ENCODE results near the gene GMDS.

GMDS gene

DNA sequence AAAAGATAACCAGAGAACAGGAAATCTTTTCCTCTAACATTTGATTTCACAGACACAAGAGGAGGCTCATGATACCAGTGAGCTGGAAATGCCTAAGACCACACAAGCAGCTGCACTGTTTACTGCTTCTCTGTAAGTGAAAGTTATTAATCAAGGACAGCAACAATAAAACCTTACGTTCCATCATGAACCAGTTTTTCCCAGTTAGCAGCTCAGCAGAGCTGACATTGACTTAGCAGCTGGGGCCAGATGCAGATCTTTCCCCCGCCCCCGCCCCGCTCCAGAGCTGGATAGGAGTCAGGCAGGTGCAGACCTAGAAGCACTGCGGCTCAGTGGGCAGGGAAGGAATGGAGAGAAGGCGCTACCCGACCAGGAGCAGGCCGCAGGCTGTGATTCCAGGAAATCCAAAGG lies 275.2 kb downstream of the GMDS start:
- no peak for DNase-seq
- no peaks in the 10 kb centered on the region for H3K9me3 Mint-ChIP-seq
- no peaks in the 10 kb centered on the region for H3K4me1 Mint-ChIP-seq
- H3K4me3 Mint-ChIP-seq: no peak overlapping the region
- no peak for ATAC-seq
- H3K27me3 Mint-ChIP-seq: no peaks in the 10 kb centered on the region
- H3K36me3 Mint-ChIP-seq (ENCODE audit: low read depth): peaks cover 9% of the 10 kb centered on the region
- H3K27ac Mint-ChIP-seq: no peak overlapping the region

DNA sequence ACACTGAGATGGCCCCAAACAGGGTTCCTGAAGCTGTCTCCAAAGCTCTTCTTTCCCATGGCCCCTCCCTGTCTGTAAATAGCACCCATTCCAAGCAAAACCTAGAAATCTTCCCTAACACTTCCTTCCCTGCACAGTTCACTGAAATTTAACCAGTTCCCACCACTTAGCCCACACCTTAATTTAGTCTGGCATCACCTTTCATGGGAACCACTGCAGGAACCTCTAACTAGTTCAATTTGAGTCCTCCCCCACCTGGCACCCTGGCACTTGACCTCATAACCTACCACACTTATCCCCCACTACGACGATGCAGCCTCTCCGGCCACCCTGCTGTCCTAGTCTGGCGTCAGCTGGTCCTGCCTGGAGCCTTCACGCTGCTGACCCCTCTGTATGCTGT lies 278.7 kb downstream of the GMDS start:
- ATAC-seq: no peak
- Mint-ChIP-seq H3K27me3 (no peaks in the 10 kb centered on the region), H3K4me1 (no peaks in the 10 kb centered on the region), H3K27ac (no peak overlapping the region), H3K4me3 (no peak overlapping the region), H3K36me3 (ENCODE audit: low read depth) (peaks cover 12% of the 10 kb centered on the region), H3K9me3 (no peaks in the 10 kb centered on the region)
- no peak for DNase-seq

DNA sequence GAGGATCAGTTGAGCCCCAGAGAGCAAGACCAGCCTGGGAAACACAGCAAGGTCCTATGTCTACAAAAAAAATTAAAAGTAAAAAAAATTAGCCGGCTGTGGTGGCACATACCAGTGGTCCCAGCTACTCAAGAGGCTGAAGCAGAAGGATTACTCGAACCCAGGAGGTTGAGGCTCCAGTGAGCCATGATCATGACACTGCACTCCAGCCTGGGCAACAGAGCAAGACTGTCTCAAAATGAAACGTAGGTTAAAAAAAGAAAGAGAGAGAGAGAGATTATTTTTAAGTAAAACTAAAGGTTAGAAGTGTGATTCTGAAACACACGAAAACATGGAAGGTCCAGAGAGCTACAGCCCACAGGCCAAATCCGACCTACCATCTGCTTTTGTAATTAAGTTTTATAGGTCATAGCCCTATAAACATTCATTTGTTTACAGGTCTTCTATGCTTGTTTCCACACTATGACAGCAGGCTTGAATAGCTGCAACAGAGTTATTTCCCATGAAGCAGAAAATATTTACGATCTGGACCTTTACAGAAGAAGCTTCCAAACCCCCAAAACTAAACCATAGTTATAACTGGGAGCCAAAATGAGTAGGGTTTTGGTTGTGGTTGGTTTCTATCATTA lies 279.7 kb downstream of the GMDS start:
- ATAC-seq: no peak
- Mint-ChIP-seq H3K27ac (no peak overlapping the region), H3K4me1 (no peaks in the 10 kb centered on the region), H3K4me3 (no peak overlapping the region), H3K27me3 (no peaks in the 10 kb centered on the region), H3K36me3 (ENCODE audit: low read depth) (peaks cover 13% of the 10 kb centered on the region), H3K9me3 (no peaks in the 10 kb centered on the region)
- DNase-seq: no peak

DNA sequence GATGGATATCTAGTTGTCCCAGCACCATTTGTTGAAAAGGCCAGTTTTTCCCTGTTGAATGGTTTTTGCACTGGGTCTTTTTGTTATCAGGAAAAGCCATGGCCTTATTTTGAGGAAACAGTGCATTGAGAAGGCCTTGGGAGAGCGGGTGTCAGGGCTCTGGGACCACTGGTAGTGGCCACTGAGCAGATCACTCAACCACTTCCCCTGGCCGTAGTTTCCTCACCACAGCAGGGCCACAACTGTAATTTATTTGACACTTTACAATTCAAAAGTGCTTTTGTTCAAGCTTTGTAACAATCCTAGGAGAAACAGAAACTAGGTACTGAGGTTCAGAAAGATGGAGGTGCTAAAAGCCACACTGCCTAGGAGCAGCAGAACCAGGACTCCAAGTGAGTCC lies 281.8 kb downstream of the GMDS start:
- H3K36me3 Mint-ChIP-seq (ENCODE audit: low read depth): peaks cover 27% of the 10 kb centered on the region
- no peak for DNase-seq

DNA sequence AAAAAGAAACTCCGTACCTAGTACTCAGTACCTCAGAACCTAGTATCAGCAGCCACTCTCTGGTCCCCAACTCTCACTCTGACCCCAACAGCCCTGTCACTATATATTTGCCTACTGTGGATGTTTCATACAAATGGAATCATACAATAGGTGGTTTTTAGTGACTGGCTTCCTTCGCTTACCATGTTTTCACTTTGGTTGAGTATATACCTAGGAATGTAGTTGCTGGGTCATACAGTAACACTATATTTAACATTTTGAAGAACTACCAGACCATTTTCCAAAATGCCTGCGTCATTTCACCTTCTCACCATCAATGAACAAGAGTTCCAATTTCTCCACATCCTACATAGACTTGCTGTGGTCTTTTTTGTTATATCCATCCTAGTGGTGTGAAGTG lies 283.2 kb downstream of the GMDS start:
- Mint-ChIP-seq H3K36me3 (ENCODE audit: low read depth) (peaks cover 29% of the 10 kb centered on the region), H3K27me3 (no peaks in the 10 kb centered on the region), H3K4me1 (no peaks in the 10 kb centered on the region), H3K27ac (no peak overlapping the region), H3K9me3 (no peaks in the 10 kb centered on the region), H3K4me3 (no peak overlapping the region)
- ATAC-seq (no peak), DNase-seq (no peak)

More for the DNA sequence above, 281.8 kb downstream of the GMDS start:
- H3K4me3 Mint-ChIP-seq: no peak overlapping the region
- no peak overlapping the region for H3K27ac Mint-ChIP-seq
- no peak for ATAC-seq
- no peaks in the 10 kb centered on the region for H3K27me3 Mint-ChIP-seq
- no peaks in the 10 kb centered on the region for H3K4me1 Mint-ChIP-seq
- no peaks in the 10 kb centered on the region for H3K9me3 Mint-ChIP-seq

DNA sequence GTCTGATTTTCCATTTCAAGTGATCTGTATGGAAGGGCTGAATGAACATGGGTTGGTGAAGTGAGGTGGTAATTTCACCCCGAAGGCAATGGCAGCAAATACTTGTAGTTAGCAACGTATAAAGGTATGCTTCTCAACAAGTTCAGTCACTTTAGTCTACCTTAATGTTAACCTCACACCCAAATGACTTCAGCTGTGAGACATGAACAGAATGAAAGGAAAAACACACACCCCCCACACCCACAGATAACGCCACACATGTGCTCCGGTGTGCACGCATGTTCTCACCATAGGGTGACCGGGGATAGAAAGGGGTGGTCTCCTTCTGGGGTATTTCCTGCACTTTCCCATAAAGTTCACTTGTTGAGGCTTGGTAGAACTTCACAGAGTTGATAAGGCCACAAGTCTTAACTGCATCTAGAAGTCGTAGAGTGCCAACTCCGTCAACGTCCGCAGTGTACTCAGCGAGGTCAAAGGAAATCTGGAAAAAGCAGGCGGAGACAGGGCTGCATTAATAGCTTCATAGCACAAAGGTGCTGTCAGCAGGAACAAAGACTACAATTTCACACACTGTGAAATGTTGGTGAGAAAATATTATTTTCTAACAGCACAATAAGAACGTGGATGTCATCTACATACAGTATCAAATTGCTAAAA lies 284.8 kb downstream of the GMDS start:
- Mint-ChIP-seq H3K4me3 (no peak overlapping the region), H3K27me3 (no peaks in the 10 kb centered on the region), H3K9me3 (no peaks in the 10 kb centered on the region), H3K36me3 (ENCODE audit: low read depth) (peaks cover 22% of the 10 kb centered on the region), H3K27ac (no peak overlapping the region), H3K4me1 (no peaks in the 10 kb centered on the region)
- ATAC-seq (no peak), DNase-seq (no peak)

DNA sequence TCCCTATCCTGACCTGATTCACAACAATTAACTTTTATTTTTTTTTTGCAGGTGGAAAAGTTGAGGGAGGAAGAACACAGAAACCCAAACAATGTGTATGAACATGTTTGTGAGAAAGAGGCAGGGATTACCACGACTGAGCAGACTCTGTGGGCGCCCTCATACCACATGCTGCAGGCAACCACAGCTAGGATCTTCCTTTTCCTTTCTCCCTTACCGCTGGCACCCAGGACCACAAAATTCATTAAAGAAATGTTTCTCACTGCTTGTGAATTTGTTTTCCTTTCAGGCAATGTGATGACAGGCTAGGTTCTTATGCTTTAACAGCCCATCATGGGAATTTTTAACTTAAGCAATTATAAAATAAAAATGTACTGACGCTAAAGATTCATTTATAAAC lies 287.1 kb downstream of the GMDS start:
- Mint-ChIP-seq H3K27me3 (no peaks in the 10 kb centered on the region), H3K27ac (no peak overlapping the region), H3K9me3 (no peaks in the 10 kb centered on the region), H3K4me3 (no peak overlapping the region), H3K4me1 (no peaks in the 10 kb centered on the region), H3K36me3 (ENCODE audit: low read depth) (peaks cover 19% of the 10 kb centered on the region)
- no peak for DNase-seq
- ATAC-seq: no peak

DNA sequence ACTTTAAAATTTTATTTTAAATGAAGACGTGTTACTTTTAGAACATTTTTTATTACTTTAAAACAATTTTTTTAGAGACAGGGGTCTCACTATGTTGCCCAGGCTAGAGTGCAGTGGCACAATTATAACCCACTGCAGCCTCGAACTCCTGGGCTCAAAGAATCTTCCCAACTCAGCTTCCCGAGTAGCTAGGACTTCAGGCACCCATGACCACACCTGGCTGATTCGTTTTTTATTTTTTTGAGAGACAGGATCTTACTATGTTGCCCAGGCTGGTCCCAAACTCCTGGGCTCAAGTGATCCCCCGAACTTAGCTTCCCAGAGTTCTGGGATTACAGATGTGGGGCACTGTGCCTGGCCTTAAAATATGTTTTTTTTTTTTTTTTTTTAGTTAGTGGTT lies 287.7 kb downstream of the GMDS start:
- Mint-ChIP-seq H3K4me3 (no peak overlapping the region), H3K9me3 (no peaks in the 10 kb centered on the region), H3K36me3 (ENCODE audit: low read depth) (peaks cover 19% of the 10 kb centered on the region), H3K27me3 (no peaks in the 10 kb centered on the region), H3K27ac (no peak overlapping the region), H3K4me1 (no peaks in the 10 kb centered on the region)
- ATAC-seq: no peak
- no peak for DNase-seq

DNA sequence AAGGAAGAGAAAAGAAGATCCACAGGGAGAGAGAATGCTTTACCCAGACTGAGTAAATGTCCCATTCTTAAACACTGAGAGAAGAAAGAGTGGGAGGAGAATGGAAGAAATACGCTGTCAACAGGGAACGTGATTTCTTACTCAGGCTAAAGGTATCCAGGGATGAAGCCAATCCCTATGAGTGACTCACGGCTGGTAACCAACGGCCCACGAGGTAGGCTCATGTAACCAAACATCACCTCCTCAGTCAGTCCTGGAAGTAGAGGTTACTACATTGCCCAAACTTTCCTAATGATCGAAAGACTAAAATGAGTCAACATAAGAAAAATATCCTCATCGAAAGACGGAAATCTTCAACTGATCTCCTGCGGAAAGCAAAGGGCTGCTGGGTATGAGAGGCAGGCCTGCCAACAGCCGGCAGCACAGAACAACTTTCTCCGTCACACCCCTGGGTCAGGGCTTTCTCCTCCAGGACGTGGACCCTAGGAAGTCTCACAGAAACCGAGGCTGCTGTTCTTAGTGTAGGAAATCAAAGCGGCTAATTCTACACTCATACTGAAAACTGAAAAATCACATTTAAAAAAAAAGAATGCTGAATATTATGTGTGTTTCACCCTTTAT lies 292.6 kb downstream of the GMDS start:
- H3K4me3 Mint-ChIP-seq: no peak overlapping the region

DNA sequence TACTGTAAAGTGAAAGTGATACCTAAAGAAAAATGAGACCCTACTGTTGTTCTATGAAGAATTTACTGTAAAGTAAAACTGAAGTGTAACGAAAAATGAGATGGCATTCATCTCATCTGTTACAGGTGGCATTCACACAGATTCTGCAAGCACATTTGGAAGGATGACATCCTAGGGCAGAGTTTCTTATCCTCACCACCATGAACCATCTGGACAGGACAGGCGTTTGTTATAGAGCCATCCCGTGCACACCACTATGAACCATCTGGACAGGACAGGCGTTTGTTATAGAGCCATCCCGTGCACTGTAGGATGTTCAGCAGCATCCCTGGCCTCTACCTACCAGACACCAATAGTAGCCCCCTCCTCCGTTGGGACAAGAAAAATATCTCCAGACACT lies 294.8 kb downstream of the GMDS start:
- Mint-ChIP-seq H3K9me3 (no peaks in the 10 kb centered on the region), H3K4me3 (no peak overlapping the region), H3K27ac (no peak overlapping the region), H3K27me3 (no peaks in the 10 kb centered on the region), H3K4me1 (no peaks in the 10 kb centered on the region), H3K36me3 (ENCODE audit: low read depth) (peaks cover 16% of the 10 kb centered on the region)
- ATAC-seq (no peak), DNase-seq (no peak)

More for the DNA sequence above, 292.6 kb downstream of the GMDS start:
- no peak overlapping the region for H3K27ac Mint-ChIP-seq
- H3K36me3 Mint-ChIP-seq (ENCODE audit: low read depth): peaks cover 12% of the 10 kb centered on the region
- no peaks in the 10 kb centered on the region for H3K9me3 Mint-ChIP-seq
- H3K27me3 Mint-ChIP-seq: no peaks in the 10 kb centered on the region
- no peaks in the 10 kb centered on the region for H3K4me1 Mint-ChIP-seq
- ATAC-seq (no peak), DNase-seq (no peak)

DNA sequence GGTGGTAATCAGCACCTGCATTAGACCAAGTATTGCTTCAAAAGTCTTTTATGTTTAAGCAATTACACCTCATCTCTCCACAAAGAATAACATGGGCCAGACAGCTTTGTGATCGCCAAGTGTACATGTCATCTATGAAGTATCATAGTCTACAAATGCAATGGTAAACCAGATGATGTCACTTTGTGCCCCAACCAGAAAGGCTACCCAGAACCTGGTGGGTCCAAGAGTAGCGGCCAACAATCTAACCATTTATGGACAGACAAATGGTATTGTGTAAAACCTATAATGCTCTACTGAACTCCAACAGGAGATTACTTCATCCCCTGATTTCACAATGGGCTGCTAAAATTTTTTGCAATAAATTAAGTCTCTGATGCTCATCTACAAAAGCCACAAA lies 295.9 kb downstream of the GMDS start:
- ATAC-seq (no peak), DNase-seq (no peak)
- H3K27me3 Mint-ChIP-seq: no peaks in the 10 kb centered on the region
- no peak overlapping the region for H3K27ac Mint-ChIP-seq
- peaks cover 18% of the 10 kb centered on the region for H3K36me3 Mint-ChIP-seq (ENCODE audit: low read depth)
- H3K9me3 Mint-ChIP-seq: no peaks in the 10 kb centered on the region
- H3K4me3 Mint-ChIP-seq: no peak overlapping the region
- no peaks in the 10 kb centered on the region for H3K4me1 Mint-ChIP-seq

DNA sequence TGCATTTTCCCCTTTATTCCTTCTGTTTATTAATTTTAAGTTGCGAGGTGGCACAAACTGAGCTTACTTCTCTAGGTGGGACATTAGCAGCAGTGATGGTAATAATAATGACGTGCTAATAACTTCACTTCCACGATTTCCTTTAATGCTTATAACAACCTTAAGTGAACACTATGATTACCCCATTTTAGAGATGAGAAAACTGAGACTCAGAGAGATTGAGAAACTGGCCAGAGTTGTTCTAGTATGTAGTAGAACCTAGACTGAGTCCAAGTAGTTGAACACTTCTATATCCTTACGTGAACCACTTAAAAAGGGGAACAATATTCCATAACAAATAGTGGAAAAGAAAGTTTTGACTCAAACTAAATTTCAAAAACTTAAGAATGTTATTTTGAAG lies 297.5 kb downstream of the GMDS start:
- no peak overlapping the region for H3K27ac Mint-ChIP-seq
- no peak for DNase-seq
- H3K4me1 Mint-ChIP-seq: no peaks in the 10 kb centered on the region
- H3K36me3 Mint-ChIP-seq (ENCODE audit: low read depth): peaks cover 18% of the 10 kb centered on the region
- no peak for ATAC-seq
- no peak overlapping the region for H3K4me3 Mint-ChIP-seq
- no peaks in the 10 kb centered on the region for H3K9me3 Mint-ChIP-seq
- no peaks in the 10 kb centered on the region for H3K27me3 Mint-ChIP-seq

DNA sequence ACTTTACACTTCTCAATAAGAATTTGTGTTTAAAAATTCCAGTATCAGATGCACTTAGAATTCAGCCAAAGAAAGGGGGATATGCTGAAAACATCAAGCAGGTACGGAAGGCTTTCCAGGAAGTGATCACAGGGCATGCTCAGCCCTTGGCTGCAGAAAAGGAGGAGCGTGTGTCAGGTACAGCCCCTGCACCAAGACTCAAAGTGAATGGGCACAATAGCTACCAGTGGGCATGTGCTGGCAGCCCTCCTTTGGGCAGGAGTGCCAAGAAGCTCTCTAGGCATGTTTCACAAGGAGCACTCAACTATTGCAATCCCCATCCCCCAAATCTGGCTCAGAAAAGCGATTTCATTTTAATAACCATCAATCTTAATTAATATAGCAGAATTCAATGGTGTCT lies 298.8 kb downstream of the GMDS start:
- DNase-seq: no peak
- no peak for ATAC-seq
- no peaks in the 10 kb centered on the region for H3K27me3 Mint-ChIP-seq
- no peak overlapping the region for H3K27ac Mint-ChIP-seq
- H3K36me3 Mint-ChIP-seq (ENCODE audit: low read depth): peaks cover 13% of the 10 kb centered on the region
- H3K9me3 Mint-ChIP-seq: no peaks in the 10 kb centered on the region
- no peaks in the 10 kb centered on the region for H3K4me1 Mint-ChIP-seq
- no peak overlapping the region for H3K4me3 Mint-ChIP-seq

DNA sequence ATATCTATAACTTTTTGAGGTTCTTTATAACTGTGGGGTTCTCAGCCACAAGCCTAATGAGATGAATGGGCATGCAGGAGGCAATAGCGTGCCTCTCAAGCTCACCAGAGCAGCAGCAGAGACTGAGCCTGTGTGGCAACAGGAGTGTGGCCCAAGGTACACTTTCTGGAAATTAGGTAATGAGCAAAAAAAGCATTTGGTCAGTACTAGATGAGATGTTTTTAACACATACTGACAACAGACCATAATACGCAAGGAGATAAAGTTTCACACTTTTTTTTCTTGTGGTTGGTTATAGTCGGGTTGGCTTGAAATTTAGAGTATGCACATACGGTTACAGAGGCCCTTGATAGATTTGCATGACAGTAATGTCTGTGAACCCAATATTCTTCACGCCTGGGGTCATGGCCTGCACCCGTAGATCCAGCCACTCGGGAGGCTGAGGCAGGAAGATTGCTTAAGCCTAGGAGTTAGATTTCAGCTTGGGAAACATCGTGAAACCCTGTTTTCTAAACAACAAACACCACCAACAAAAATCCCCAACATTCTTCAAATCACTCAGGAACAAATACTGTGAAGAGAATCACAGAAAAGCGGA lies 300.1 kb downstream of the GMDS start:
- no peak overlapping the region for H3K27ac Mint-ChIP-seq
- H3K36me3 Mint-ChIP-seq (ENCODE audit: low read depth): peaks cover 13% of the 10 kb centered on the region
- H3K9me3 Mint-ChIP-seq: no peaks in the 10 kb centered on the region
- H3K27me3 Mint-ChIP-seq: no peaks in the 10 kb centered on the region
- ATAC-seq (no peak), DNase-seq (no peak)
- no peaks in the 10 kb centered on the region for H3K4me1 Mint-ChIP-seq
- no peak overlapping the region for H3K4me3 Mint-ChIP-seq

DNA sequence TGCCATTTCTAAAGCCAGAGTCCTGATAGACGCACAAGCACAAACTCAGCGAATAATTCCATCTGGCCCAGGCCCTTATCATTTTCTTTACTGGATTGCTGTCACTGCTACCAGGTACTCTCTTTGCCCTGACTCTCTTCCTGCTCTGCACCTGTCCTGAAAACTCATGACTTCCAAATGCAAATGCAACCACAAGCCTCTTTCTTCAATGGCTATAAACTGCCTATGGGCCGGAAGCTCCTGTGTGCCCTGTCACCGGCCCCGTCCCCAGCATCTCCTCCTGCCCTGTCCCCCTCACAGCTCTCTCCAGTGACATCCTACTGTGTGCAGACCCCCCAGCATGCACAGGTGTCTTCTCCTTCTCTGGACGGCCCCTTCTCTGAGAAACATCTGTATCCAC lies 302.6 kb downstream of the GMDS start:
- H3K27ac Mint-ChIP-seq: no peak overlapping the region
- no peaks in the 10 kb centered on the region for H3K4me1 Mint-ChIP-seq
- ATAC-seq (no peak), DNase-seq (no peak)
- H3K4me3 Mint-ChIP-seq: no peak overlapping the region
- H3K36me3 Mint-ChIP-seq (ENCODE audit: low read depth): peaks cover 15% of the 10 kb centered on the region
- H3K27me3 Mint-ChIP-seq: no peaks in the 10 kb centered on the region
- peaks cover 12% of the 10 kb centered on the region for H3K9me3 Mint-ChIP-seq

Measured in activated naive CD8-positive, alpha-beta T cell treated with anti-CD3 and anti-CD28 coated beads, Interleukin-2, amount 50 U/mL, for 24 hours (primary cell).